Stomach (tissue), 9 donors: ENCODE data around the gene SMIM36. TPM values are rescaled to one million over a fixed set of nuclear protein-coding genes. Genes with fewer than 3 reads are reported as not detected.

ENCODE experiments used
- DNase-seq, 2 donors: peaks; one replicate each; pipeline versions ENCODE4 v3.0.0 to v3.0.0-alpha.2; 2013 to 2019
- H3K27ac ChIP-seq, 5 donors: fragments of 200-600 bp in 4 of 5; sonication (generic) in 4 of 5; one replicate each; pipeline ENCODE4 v1.5.1; 2013 to 2019; ENCODE audit warnings: mild to moderate bottlenecking in 1 of 5, moderate library complexity in 1 of 5
- H3K27me3 ChIP-seq, 3 donors: fragments of 200-600 bp; sonication (generic); one replicate each; pipeline ENCODE4 v1.5.1; 2017 to 2019; ENCODE audit warnings: mixed run types in 1 of 3
- H3K36me3 ChIP-seq, 4 donors: fragments of 200-600 bp; sonication (generic); 1 replicate in 3 of 4; 2 replicates in 1 of 4; pipeline ENCODE4 v1.5.1; 2016 to 2019
- H3K4me1 ChIP-seq, 4 donors: fragments of 200-600 bp; sonication (generic); one replicate each; pipeline ENCODE4 v1.5.1; 2016 to 2019
- H3K4me3 ChIP-seq, 4 donors: fragments of 200-600 bp; sonication (generic) in 3 of 4; one replicate each; pipeline ENCODE4 v1.5.1; 2016 to 2019; ENCODE audit warnings: mild to moderate bottlenecking in 1 of 4
- H3K9me3 ChIP-seq, 4 donors: fragments of 200-600 bp; sonication (generic); one replicate each; pipeline ENCODE4 v1.5.1; 2016 to 2019
- EP300 ChIP-seq: sonication (generic); formaldehyde crosslinking; IDR thresholded peaks from one replicate; pipeline ENCODE4 v1.6.1; 2017; ENCODE audit warnings: antibody characterized with exemption
- POLR2A ChIP-seq, 4 donors: fragments of 450-650 bp; IDR thresholded peaks; one replicate each; pipeline ENCODE4 v1.6.1; 2016; ENCODE audit warnings: antibody characterized with exemption in 4 of 4, control low read depth in 2 of 4, mild to moderate bottlenecking in 1 of 4, moderate library complexity in 1 of 4
- POLR2AphosphoS5 ChIP-seq, 3 donors: sonication (generic); formaldehyde crosslinking; IDR thresholded peaks; one replicate each; pipeline ENCODE4 v1.6.1; 2016; ENCODE audit warnings: antibody characterized with exemption in 3 of 3
- WGBS, 5 donors: extraction: QIAGEN DNeasy Blood & Tissue Kit in 3 of 5; methylation state at CpG; one replicate each; pipeline versions ENCODE4 v1.1.5 to v1.1.7; 2013 to 2018; 5-methylcytosine and 5-hydroxymethylcytosine counted together
- intact Hi-C: fragments of 100-400 bp; cut with DNase I; formaldehyde crosslinking; loops from one replicate; pipeline ENCODE4 v1.15.1; 2023; ENCODE audit warnings: low total_unique reads
- polyA plus RNA-seq, 3 donors: library from polyadenylated mRNA; stranded (reverse); fragments of 200-250 nt; gene quantifications; one replicate each; pipeline ENCODE4 v1.2.3, GENCODE V29; 2013
- total RNA-seq, 5 donors: library from RNA; depleted of rRNA; stranded (reverse); fragments of >200 nt; gene quantifications; one replicate each; pipeline versions ENCODE4 v1.1.0 to v1.2.3, GENCODE V29; 2014 to 2016
- TF ChIP-seq, protein P1 (sequence below), 7 experiments: fragments of 450-650 bp in 4 of 7; fragments of 200-600 bp in 3 of 7; sonication (generic) in 3 of 7; IDR thresholded peaks; one replicate each; pipeline ENCODE4 v1.5.1; 2016 to 2019; ENCODE audit warnings: antibody characterized with exemption in 7 of 7, control low read depth in 2 of 7, mild to moderate bottlenecking in 1 of 7
- donor health status: healthy with polysubstance abuse.
- donor health status: Bipolar disorder and iron deficiency.
- donor health status: healthy.

SMIM36 gene
- total and polyA plus RNA-seq, 8 donors = not detected

DNA sequence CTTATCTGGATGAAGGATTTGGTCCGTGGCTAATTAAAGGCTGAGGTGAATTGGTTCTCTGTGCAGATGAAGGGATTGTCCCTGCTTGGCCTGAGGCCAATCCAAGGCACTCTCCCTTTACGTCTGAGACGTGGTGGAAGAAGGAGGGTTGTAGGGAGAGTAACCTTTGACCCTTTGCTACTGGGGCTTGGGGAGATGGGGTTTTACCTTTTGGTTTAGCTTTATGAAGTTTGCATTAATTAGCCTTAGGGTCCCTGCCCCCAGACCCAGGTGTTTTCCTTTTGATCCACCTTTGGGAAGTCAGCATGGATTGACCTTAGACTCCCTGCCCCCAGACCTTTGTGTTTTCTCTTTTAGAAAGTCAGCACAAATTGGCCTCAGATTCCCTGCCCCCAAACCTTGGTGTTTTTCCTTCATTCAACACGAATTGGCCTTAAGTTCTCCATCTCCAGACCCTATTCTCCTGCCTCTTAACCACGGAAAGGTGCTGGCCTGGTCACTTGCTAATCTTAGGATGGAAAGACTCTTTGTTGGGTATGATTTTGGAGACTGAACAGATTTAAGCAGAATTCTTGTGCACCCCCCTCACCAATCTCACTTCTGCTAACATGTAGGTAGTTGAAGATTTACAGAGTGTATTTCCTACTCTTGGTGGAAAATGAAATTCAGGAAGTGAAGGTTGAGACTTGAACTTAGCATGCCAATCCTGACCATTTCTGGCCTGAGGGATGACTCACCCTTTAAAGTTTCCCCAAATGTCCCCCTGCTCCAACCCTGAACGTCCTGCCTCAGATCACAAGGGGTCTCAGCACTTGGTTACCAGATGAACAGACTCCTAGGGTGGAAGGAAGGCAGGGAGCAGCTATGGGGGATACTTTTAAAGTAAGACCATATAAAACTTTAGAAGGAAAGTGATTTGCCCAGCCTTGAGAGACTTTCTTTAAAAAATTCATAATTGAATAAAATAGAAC lies 66.5 kb downstream of the SMIM36 start:
- TF ChIP-seq, protein P1, sequence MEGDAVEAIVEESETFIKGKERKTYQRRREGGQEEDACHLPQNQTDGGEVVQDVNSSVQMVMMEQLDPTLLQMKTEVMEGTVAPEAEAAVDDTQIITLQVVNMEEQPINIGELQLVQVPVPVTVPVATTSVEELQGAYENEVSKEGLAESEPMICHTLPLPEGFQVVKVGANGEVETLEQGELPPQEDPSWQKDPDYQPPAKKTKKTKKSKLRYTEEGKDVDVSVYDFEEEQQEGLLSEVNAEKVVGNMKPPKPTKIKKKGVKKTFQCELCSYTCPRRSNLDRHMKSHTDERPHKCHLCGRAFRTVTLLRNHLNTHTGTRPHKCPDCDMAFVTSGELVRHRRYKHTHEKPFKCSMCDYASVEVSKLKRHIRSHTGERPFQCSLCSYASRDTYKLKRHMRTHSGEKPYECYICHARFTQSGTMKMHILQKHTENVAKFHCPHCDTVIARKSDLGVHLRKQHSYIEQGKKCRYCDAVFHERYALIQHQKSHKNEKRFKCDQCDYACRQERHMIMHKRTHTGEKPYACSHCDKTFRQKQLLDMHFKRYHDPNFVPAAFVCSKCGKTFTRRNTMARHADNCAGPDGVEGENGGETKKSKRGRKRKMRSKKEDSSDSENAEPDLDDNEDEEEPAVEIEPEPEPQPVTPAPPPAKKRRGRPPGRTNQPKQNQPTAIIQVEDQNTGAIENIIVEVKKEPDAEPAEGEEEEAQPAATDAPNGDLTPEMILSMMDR (IDR thresholded peaks at IDR 0.05) = no peak
- TF ChIP-seq POLR2AphosphoS5 (IDR thresholded peaks at IDR 0.05) (no peak), POLR2A (IDR thresholded peaks at IDR 0.05) (no peak), EP300 (no peak)
- H3K4me1 ChIP-seq = peaks cover 0 to 48% (median 0%) of the 10 kb centered on the region in 4 donors
- H3K4me3 ChIP-seq = no peak overlapping the region
- H3K36me3 ChIP-seq = no peaks in the 10 kb centered on the region
- no peaks in the 10 kb centered on the region for H3K9me3 ChIP-seq
- 55 to 61% (median 56%) methylated on average over 6 of the region's 6 CpGs for WGBS, 5 donors
- no peak for DNase-seq
- intact Hi-C loops = no loop called here
- peak overlapping the region in 3 of 5 donors; percentile 42 to 79 (median 58) for H3K27ac ChIP-seq
- no peaks in the 10 kb centered on the region for H3K27me3 ChIP-seq

DNA sequence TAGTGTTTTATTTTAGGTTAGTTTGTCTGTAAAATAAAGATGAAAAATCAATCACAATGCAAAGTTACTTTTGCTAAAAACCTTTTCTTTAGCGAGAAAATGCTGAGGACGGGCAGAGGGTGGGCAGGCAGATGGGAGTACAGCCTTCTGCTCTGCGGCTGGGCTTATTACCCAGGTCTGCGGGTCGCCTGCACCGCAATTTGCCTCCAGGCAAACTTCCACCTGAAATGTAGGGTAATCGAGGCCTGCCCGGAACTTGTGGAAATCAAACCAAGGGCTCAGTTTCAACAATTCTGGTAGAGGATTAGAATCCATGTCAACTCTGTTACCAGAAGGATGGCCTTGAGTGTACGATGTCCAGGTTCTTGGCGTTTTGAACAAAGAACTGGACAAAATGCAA lies 67.3 kb downstream of the SMIM36 start:
- 91 to 98% (median 94%) methylated on average over 10 of the region's 10 CpGs for WGBS, 5 donors
- Histone ChIP-seq H3K9me3 (no peaks in the 10 kb centered on the region), H3K27ac (peak overlapping the region in 3 of 5 donors; percentile 42 to 79 (median 58)), H3K27me3 (no peaks in the 10 kb centered on the region), H3K4me3 (no peak overlapping the region), H3K4me1 (peaks cover 0 to 48% (median 0%) of the 10 kb centered on the region in 4 donors), H3K36me3 (no peaks in the 10 kb centered on the region)
- no peak for TF ChIP-seq EP300
- no peak for DNase-seq
- intact Hi-C loops = no loop called here

DNA sequence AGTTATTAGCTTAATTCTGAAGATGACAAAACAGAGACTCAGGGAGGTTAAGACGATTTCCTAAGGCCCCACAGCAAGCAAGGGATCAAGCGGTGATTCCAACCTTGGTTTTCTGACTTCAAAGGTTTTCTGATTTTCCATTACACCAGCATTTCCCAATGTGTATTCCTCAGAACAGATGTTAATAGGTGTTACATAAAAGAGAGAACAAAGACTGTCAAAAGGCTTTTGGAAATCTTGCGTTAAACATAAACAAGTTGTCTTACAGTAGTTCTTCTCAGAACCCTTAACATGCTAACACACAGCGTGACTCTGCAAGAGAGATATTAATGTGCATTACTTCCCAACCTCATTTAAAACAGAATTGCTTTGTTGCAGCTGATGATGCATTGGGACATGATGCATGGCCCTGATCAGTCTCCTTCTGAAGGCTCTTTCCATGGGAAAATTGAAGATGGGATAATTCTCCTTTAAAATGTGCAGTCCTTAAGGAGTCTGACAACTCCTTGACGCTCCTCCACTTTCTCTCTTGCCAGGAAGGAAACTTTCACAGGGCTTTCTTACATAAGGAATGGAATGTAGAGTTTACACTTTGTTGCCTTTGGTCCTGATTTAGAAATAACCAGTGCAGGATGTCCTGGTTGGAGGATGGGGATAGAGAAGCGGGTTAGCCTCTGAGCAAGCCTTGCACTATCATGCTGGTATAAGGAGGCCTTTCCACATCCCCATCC lies 68.1 kb downstream of the SMIM36 start:
- TF ChIP-seq POLR2AphosphoS5 (IDR thresholded peaks at IDR 0.05) (peak in 1 of 3 donors; percentile 13), POLR2A (IDR thresholded peaks at IDR 0.05) (no peak)
- WGBS, 5 donors = 75 to 91% (median 86%) methylated on average over 6 of the region's 6 CpGs
- DNase-seq = no peak
- intact Hi-C loops = no loop called here
- Histone ChIP-seq H3K27ac (peak overlapping the region in 3 of 5 donors; percentile 42 to 79 (median 58)), H3K36me3 (no peaks in the 10 kb centered on the region), H3K4me1 (peaks cover 0 to 48% (median 0%) of the 10 kb centered on the region in 4 donors), H3K9me3 (no peaks in the 10 kb centered on the region), H3K27me3 (no peaks in the 10 kb centered on the region), H3K4me3 (no peak overlapping the region)

DNA sequence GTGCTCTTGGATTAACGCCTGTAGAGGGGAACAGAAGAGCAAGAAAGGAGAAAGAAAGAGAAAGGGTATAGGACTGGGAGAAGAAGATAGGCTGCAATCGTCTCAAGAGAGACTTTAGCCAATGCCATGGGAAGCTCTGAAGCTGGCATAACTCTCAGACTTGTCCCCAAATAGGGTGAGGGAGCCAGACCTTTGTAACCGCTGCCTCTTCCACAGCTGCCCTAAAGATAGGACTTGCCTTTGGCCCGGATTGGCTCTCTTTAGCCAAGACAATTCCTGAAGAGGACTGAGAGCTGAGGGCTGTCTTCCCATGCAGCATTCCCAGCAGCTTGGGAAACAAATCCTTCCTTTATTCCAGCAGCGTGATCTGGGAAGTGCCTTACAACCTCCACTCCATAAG lies 68.8 kb downstream of the SMIM36 start:
- Histone ChIP-seq H3K4me1 (peaks cover 0 to 48% (median 0%) of the 10 kb centered on the region in 4 donors), H3K36me3 (no peaks in the 10 kb centered on the region), H3K27me3 (no peaks in the 10 kb centered on the region), H3K4me3 (no peak overlapping the region), H3K27ac (peak overlapping the region in 3 of 5 donors; percentile 42 to 79 (median 58)), H3K9me3 (no peaks in the 10 kb centered on the region)
- WGBS, 5 donors = 37 to 73% (median 63%) methylated on average over 5 of the region's 5 CpGs
- intact Hi-C loops = no loop called here
- TF ChIP-seq POLR2AphosphoS5 (IDR thresholded peaks at IDR 0.05) (no peak), POLR2A (IDR thresholded peaks at IDR 0.05) (no peak), EP300 (no peak)
- TF ChIP-seq, protein P1 (IDR thresholded peaks at IDR 0.05) = no peak
- no peak for DNase-seq

DNA sequence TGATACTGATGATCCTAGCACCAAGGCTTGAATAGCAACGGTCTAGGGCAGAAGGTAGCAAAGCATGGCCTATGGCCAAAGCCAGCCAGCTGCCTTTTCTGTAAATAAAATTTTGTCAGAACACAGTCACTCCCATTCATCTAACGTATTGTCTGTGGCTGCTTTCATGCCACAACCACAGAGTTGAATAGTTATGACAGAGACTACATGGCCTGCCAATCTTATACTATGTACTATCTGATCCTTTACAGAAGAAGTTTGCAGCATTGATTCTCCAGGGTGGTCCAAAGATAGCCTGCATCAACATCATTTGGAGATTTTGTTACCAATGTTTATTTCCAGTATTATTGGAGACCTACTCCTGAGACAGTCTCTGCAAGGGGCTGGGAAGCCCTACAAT lies 69.7 kb downstream of the SMIM36 start:
- peaks cover 0 to 50% (median 0%) of the 10 kb centered on the region in 4 donors for H3K4me1 ChIP-seq
- H3K36me3 ChIP-seq = no peaks in the 10 kb centered on the region
- TF ChIP-seq, protein P1 (IDR thresholded peaks at IDR 0.05) = no peak
- TF ChIP-seq EP300 = no peak
- no peak for TF ChIP-seq POLR2AphosphoS5 (IDR thresholded peaks at IDR 0.05)
- TF ChIP-seq POLR2A (IDR thresholded peaks at IDR 0.05) = no peak
- 28 to 42% (median 37%) methylated on average over 2 of the region's 2 CpGs for WGBS, 5 donors
- H3K9me3 ChIP-seq = no peaks in the 10 kb centered on the region
- no peak overlapping the region for H3K4me3 ChIP-seq
- no peak for DNase-seq
- no peaks in the 10 kb centered on the region for H3K27me3 ChIP-seq
- intact Hi-C loops = no loop called here
- H3K27ac ChIP-seq = peak overlapping the region in 2 of 5 donors; percentile 28 to 79
